ENCODE measurements around the gene GPSM1. TPM values are rescaled to one million over a fixed set of nuclear protein-coding genes. Genes with fewer than 3 reads are reported as not detected.

The GPSM1 gene
- total RNA-seq, 1 experiment from 2014 or later: 26.4 TPM

- H3K4me1 ChIP-seq (ENCODE audit: control insufficient read depth in 1 of 2, insufficient read depth in 2 of 2, low read length in 2 of 2): peaks cover 6 to 9% of the 10 kb centered on the region in 2 experiments; a peak in 3 of 4 replicates
- H3K9me3 ChIP-seq (ENCODE audit: control insufficient read depth in 1 of 2, insufficient read depth in 1 of 2, low read depth in 1 of 2, low read length in 2 of 2): no peaks in the 10 kb centered on the region
- ATAC-seq (peak; percentile 99), DNase-seq (ENCODE audit: low read depth, low spot score) (peak; percentile 54)
- H3K79me2 ChIP-seq (ENCODE audit: insufficient read depth, low read length): no peaks in the 10 kb centered on the region
- no peaks in the 10 kb centered on the region for H3K36me3 ChIP-seq (ENCODE audit: control insufficient read depth in 1 of 2, insufficient read depth in 2 of 2, low read length in 2 of 2)
- H4K20me1 ChIP-seq (ENCODE audit: insufficient read depth): no peaks in the 10 kb centered on the region
- H3K27ac ChIP-seq (ENCODE audit: low read depth, low read length): no peak overlapping the region
- H3K27me3 ChIP-seq (ENCODE audit: insufficient read depth, low read length): no peaks in the 10 kb centered on the region
- BruUV-seq (replicated peaks): no TSS peak
- H3K9me2 ChIP-seq (ENCODE audit: insufficient read depth): no peaks in the 10 kb centered on the region
- peak; percentile 94 for TF ChIP-seq RAD21 (IDR thresholded peaks at IDR 0.05; ENCODE audit: low read depth)
- no peak for TF ChIP-seq JUND (IDR thresholded peaks at IDR 0.05)
- TF ChIP-seq, protein P1, sequence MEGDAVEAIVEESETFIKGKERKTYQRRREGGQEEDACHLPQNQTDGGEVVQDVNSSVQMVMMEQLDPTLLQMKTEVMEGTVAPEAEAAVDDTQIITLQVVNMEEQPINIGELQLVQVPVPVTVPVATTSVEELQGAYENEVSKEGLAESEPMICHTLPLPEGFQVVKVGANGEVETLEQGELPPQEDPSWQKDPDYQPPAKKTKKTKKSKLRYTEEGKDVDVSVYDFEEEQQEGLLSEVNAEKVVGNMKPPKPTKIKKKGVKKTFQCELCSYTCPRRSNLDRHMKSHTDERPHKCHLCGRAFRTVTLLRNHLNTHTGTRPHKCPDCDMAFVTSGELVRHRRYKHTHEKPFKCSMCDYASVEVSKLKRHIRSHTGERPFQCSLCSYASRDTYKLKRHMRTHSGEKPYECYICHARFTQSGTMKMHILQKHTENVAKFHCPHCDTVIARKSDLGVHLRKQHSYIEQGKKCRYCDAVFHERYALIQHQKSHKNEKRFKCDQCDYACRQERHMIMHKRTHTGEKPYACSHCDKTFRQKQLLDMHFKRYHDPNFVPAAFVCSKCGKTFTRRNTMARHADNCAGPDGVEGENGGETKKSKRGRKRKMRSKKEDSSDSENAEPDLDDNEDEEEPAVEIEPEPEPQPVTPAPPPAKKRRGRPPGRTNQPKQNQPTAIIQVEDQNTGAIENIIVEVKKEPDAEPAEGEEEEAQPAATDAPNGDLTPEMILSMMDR (IDR thresholded peaks at IDR 0.05 in 2 of 3, conservative IDR thresholded peaks at IDR 0.05 in 1 of 3; ENCODE audit: borderline replicate concordance in 1 of 3, insufficient read depth in 1 of 3, low read depth in 2 of 3, low read length in 2 of 3): peak; percentile 78 to 94 (median 86)
- TF ChIP-seq EGR1 (IDR thresholded peaks at IDR 0.05; ENCODE audit: low read depth): no peak
- TF ChIP-seq TCF7L2 (IDR thresholded peaks at IDR 0.05; ENCODE audit: borderline replicate concordance, extremely low read depth, insufficient read depth, insufficient read length): no peak
- H3K4me3 ChIP-seq (replicated peaks in 1 of 2; ENCODE audit: low read depth in 1 of 2, low read length in 2 of 2): no peak overlapping the region
- POLR2A ChIA-PET: no interaction called here
- CTCF ChIA-PET: interaction anchor here (1.0 to 1.4 kb wide), 2 partner anchors 28 to 113 kb away, joined by 4 read pairs; no protein-coding TSS in a partner anchor
- intact Hi-C loops (cut with micrococcal nuclease): loop anchor here (1.0 to 10.0 kb wide), 4 partner anchors 113 to 681 kb away; partner anchors contain the start of gene UBAC1
- H3K9ac ChIP-seq (ENCODE audit: low read length): 0 out of 2 replicates have a peak overlapping the region, but pooled peaks have one; percentile 14
- peak overlapping the region; percentile 62 for H3K4me2 ChIP-seq (ENCODE audit: low read length)
- RAD21 ChIA-PET (ENCODE audit: low non-redundant PET in 1 of 2, low total read pairs in 2 of 2, uncharacterized antibody in 2 of 2, unreplicated experiment in 2 of 2): no interaction called here
- no peak overlapping the region for H2AFZ ChIP-seq (ENCODE audit: low read depth, low read length, poor library complexity, severe bottlenecking)
These were observed 43.8 kb upstream of the GPSM1 start for GRCh38 chr9:136283291-136284235.

Measured in HCT116 (cell line).